GM23248 (cell line): ENCODE data around the gene PLEKHG5.

Experiments used
- EZH2 ChIP-seq: fragments of 200-600 bp; sonication (generic); IDR thresholded peaks from 2 replicates; pipeline ENCODE4 v1.6.1; 2018; ENCODE audit warnings: antibody characterized with exemption, mild to moderate bottlenecking; ENCODE audit not compliant: insufficient read depth, poor library complexity, severe bottlenecking
- EZH2phosphoT487 ChIP-seq: fragments of 200-600 bp; sonication (generic); IDR thresholded peaks from 2 replicates; pipeline ENCODE4 v1.6.1; 2018; ENCODE audit warnings: antibody characterized with exemption, moderate library complexity, mild to moderate bottlenecking, low read depth; ENCODE audit not compliant: insufficient read depth

DNA sequence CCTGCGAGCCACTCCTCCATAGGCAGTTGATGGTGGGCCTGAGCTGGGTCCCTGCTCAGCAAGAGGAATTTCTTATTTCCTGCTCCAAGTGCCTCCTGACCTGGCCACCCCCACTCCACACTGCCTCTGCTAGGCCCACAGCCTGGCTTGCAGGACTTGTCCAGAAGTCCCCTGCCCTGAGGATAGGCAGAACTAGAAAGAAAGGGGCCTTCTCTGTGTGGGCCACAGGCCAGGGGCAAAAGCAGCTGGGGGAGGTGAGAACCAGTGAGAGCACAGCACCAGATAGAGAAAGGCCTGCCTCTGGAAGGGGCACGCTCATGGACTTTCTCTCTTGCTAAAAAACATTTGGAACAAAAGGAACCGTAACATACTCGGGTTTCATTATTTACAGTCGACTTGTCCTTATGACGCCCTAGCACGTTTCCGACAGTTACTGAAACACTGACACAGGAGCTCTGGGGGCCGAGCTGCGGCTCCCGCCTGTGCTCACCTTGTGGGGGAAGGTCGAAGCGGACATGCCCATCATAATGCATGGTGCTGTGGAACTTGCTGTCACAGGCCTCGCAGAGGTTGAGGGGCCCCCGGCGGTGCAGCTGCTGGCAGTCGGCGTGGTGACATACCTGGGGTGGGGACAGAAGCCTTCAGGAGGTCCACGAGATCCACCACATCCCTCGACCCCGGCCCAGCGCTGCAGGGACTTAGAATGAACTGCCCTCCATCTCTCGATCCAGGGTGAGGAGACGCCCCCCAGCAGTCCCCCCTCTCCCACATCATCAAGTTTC, 14.2 kb downstream of the PLEKHG5 start:
- TF ChIP-seq EZH2 (no peak), EZH2phosphoT487 (no peak)
